C4-2B (cell line): ENCODE measurements around the gene DSCAML1.

Source experiments
- H3K27ac ChIP-seq: fragments of 450-650 bp; 2 replicates; pipeline ENCODE4 v1.5.1; 2017
- ZFX ChIP-seq: fragments of 450-650 bp; IDR thresholded peaks from 2 replicates; pipeline ENCODE4 v1.6.1; 2017
- TF ChIP-seq, protein P1 (sequence below): fragments of 450-650 bp; conservative IDR thresholded peaks from 2 replicates; pipeline ENCODE4 v1.5.1; 2017; ENCODE audit warnings: mild to moderate bottlenecking

Gene DSCAML1

DNA sequence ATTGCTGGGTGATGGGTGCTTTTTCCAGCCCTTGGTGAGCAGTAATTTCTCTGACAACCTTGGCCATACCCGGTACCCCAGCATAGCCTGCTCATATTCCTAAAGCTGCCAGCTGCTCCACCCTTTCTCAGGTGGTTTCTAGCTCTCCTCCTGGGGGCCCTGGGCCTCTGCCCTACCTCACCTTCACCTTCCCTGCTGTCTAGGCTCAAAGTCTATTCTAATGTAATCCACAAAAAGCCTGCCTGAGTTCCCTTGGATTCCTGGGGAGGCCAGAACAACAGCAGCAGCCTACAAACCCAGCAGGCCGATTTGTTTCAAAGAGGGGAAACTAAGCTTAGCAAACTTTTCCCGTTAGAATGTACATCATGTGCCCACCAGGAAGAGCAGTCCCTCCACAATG is 117.6 kb downstream of the DSCAML1 start:
- H3K27ac ChIP-seq, result no peak overlapping the region
- TF ChIP-seq, protein P1, sequence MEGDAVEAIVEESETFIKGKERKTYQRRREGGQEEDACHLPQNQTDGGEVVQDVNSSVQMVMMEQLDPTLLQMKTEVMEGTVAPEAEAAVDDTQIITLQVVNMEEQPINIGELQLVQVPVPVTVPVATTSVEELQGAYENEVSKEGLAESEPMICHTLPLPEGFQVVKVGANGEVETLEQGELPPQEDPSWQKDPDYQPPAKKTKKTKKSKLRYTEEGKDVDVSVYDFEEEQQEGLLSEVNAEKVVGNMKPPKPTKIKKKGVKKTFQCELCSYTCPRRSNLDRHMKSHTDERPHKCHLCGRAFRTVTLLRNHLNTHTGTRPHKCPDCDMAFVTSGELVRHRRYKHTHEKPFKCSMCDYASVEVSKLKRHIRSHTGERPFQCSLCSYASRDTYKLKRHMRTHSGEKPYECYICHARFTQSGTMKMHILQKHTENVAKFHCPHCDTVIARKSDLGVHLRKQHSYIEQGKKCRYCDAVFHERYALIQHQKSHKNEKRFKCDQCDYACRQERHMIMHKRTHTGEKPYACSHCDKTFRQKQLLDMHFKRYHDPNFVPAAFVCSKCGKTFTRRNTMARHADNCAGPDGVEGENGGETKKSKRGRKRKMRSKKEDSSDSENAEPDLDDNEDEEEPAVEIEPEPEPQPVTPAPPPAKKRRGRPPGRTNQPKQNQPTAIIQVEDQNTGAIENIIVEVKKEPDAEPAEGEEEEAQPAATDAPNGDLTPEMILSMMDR, result no peak
- no peak for TF ChIP-seq ZFX

DNA sequence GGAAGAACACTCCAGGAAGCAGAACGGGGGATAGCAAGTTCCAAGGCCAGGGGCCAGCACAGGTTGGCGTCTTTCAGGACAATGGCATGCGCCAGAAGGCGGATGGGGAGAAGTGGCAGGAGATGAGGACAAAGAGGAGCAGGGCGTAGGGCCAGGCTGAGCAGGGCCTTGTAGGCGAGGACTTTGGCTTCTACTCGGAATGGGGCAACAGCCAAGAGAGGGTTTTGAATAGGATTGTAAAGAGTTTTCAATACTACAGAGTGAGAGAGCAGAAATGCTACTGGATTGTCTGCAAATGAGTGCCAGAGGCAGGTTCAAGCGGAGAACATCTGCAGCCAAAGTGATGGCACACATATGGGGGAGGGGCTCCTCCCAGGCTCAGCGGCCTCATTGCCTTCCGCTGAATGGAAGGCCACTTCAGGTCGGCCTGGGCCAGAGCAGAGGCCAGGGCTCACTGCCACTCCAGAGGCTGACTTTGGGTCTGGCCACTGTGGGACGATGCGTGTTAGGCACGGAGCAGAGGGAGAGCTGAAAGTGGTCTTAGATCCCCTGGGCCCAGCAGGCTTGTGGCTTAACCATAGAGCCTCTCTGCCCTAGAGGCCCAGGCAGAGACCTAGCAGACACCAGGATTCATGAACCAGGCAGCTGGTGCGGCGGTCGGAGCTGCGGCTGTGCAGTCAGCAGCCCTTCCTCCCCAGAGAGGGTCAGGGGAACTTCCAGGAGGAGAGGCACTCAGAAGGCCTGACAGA is 118.2 kb downstream of the DSCAML1 start:
- TF ChIP-seq, protein P1, result no peak
- no peak for TF ChIP-seq ZFX
- no peak overlapping the region for H3K27ac ChIP-seq

DNA sequence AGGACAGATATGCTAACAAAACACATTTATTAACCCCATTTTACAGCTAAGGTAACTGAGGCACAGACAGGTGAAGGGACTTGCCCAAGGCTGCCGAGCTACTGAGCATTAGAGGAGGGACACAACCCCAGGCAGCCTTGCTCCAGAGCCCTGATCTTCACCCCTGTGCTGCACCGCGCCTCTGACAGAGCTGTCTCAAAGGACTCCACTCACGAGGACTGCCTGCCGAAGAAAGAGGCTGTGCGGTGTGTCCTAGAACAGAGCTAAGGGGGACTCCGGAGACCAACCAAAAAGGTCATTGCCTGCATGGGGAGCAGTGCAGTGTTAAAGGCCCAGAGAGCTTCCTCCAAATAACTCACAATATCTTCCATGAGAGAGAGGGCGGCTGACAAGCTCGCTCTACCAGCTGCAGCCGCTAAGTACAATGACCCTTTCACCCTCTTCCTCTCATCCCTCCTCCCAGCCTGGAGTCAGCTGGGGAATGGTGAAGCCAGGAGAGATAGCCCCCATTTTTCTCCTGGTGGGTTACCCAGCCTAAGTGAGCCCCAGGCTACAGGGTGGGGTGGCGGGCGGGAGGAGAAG is 119.2 kb downstream of the DSCAML1 start:
- no peak overlapping the region for H3K27ac ChIP-seq
- TF ChIP-seq ZFX, result no peak
- TF ChIP-seq, protein P1, result no peak

DNA sequence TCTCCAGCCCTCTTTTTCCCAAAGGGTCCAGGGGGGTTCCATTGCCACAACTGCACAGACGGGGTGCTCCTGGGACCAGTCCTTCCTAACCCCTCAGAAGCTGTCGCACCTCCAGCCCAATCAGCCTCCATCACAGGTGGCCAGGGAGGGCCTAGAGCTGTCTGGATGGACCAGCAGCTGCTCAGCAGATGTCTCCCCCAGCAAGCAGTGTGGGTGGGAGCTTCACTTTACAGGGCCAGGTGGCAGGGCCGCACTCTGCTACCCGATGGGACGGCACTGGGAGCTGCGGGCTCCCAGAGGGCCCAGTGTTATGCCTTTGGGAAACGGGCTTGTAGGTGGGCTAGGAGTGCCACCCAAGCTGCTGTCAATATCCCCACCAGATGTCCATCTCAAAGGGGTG is 120.5 kb downstream of the DSCAML1 start:
- TF ChIP-seq, protein P1, result no peak
- no peak for TF ChIP-seq ZFX
- H3K27ac ChIP-seq, result no peak overlapping the region

GRCh38 chr11:117673602-117674001 is 123.4 kb downstream of the DSCAML1 start:
- TF ChIP-seq, protein P1, result no peak
- TF ChIP-seq ZFX, result no peak
- no peak overlapping the region for H3K27ac ChIP-seq

DNA sequence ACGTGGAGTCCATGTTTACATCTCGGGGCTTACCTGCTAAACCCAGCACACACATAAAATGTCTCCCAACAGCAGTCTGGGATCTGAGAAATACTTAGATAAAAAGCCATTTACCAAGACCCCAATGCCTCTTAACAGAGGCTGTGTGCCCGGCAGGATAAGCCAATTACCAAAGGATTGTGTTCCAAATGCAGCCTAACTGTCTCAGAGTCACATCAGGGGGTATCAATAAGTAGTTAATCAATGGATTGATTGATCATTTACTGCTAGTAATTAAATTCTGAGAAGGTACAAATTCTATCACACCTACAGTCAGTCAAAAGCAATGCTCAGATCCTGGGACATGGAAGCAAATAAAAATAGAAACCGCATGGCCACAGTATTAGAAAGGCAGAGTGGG is 125.6 kb downstream of the DSCAML1 start:
- H3K27ac ChIP-seq, result no peak overlapping the region
- TF ChIP-seq ZFX, result no peak
- TF ChIP-seq, protein P1, result no peak

- H3K27ac ChIP-seq, result no peak overlapping the region
- TF ChIP-seq, protein P1, result no peak
- no peak for TF ChIP-seq ZFX
Measured at GRCh38 chr11:117670924-117671323, 126.1 kb downstream of the DSCAML1 start.
